Skeletal muscle tissue (tissue), 4 donors: ENCODE measurements around the gene PUM1. TPM values are rescaled to one million over a fixed set of nuclear protein-coding genes. Genes with fewer than 3 reads are reported as not detected.

Source experiments
- H3K27ac ChIP-seq: one replicate; pipeline ENCODE4 v1.7.0; 2013; ENCODE audit warnings: mild to moderate bottlenecking, low read depth, low read length, inconsistent platforms
- H3K27me3 ChIP-seq, 3 donors: one replicate each; pipeline ENCODE4 v1.7.0; 2013; ENCODE audit warnings: low read length in 3 of 3; ENCODE audit not compliant: control insufficient read depth in 3 of 3, insufficient read depth in 3 of 3
- H3K36me3 ChIP-seq, 3 donors: one replicate each; pipeline ENCODE4 v1.7.0; 2013; ENCODE audit warnings: low read length in 3 of 3; ENCODE audit not compliant: control insufficient read depth in 3 of 3, insufficient read depth in 3 of 3
- H3K4me1 ChIP-seq, 3 donors: one replicate each; pipeline ENCODE4 v1.7.0; 2013; ENCODE audit warnings: low read length in 3 of 3, mild to moderate bottlenecking in 3 of 3; ENCODE audit not compliant: control insufficient read depth in 3 of 3, insufficient read depth in 3 of 3
- H3K4me3 ChIP-seq, 3 donors: one replicate each; pipeline ENCODE4 v1.7.0; 2013; ENCODE audit warnings: low read length in 3 of 3
- H3K9ac ChIP-seq, 3 donors: one replicate each; pipeline ENCODE4 v1.7.0; 2013; ENCODE audit warnings: low read length in 3 of 3, mild to moderate bottlenecking in 3 of 3, moderate library complexity in 2 of 3, low read depth in 1 of 3
- H3K9me3 ChIP-seq, 3 donors: one replicate each; pipeline ENCODE4 v1.7.0; 2013; ENCODE audit warnings: low read length in 3 of 3; ENCODE audit not compliant: control insufficient read depth in 3 of 3
- total RNA-seq: library from RNA; depleted of rRNA; stranded (reverse); fragments of >200 nt; gene quantifications from one replicate; pipeline ENCODE4 v1.2.3, GENCODE V29; 2014
- donor health status: Osteomylitis.

The PUM1 gene
- total RNA-seq, 1 donor from 2014 or later: 68.9 TPM

GRCh38 chr1:30928789-30929134 is 136.8 kb downstream of the PUM1 start:
- no peak overlapping the region for H3K27ac ChIP-seq
- no peaks in the 10 kb centered on the region for H3K27me3 ChIP-seq
- no peaks in the 10 kb centered on the region for H3K9me3 ChIP-seq
- no peak overlapping the region for H3K4me3 ChIP-seq
- peaks cover 6 to 12% (median 7%) of the 10 kb centered on the region in 3 donors for H3K4me1 ChIP-seq
- peaks cover 11 to 16% (median 13%) of the 10 kb centered on the region in 3 donors for H3K36me3 ChIP-seq
- H3K9ac ChIP-seq: peak overlapping the region in 2 of 3 donors; percentile 1 to 21

DNA sequence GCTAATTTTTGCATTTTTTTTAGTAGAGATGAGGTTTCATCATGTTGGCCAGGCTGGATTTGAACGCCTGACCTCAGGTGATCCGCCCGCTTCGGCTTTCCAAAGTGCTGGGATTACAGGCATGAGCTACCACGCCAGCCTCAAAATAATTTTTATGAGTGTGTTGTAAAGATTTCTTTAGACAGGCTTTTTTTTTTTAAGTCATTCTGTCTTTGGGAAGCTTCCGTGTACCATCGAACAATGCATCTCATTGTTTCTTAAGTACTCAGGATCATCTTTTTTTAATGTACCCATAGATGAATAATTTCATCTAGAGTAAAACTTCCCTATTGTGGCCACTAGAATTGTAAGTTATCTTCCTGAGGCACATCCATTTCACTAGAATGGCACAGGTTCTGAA is 137.3 kb downstream of the PUM1 start:
- peaks cover 6 to 12% (median 7%) of the 10 kb centered on the region in 3 donors for H3K4me1 ChIP-seq
- no peaks in the 10 kb centered on the region for H3K27me3 ChIP-seq
- H3K4me3 ChIP-seq: no peak overlapping the region
- H3K9me3 ChIP-seq: no peaks in the 10 kb centered on the region
- H3K9ac ChIP-seq: peak overlapping the region in 1 of 3 donors; percentile 21
- H3K36me3 ChIP-seq: peaks cover 5 to 13% (median 7%) of the 10 kb centered on the region in 3 donors
- H3K27ac ChIP-seq: no peak overlapping the region

GRCh38 chr1:30927448-30927847 is 138.1 kb downstream of the PUM1 start:
- H3K36me3 ChIP-seq: peaks cover 0 to 8% (median 3%) of the 10 kb centered on the region in 3 donors
- H3K27ac ChIP-seq: no peak overlapping the region
- no peaks in the 10 kb centered on the region for H3K9me3 ChIP-seq
- no peak overlapping the region for H3K4me3 ChIP-seq
- peaks cover 6 to 12% (median 7%) of the 10 kb centered on the region in 3 donors for H3K4me1 ChIP-seq
- no peak overlapping the region for H3K9ac ChIP-seq
- no peaks in the 10 kb centered on the region for H3K27me3 ChIP-seq

DNA sequence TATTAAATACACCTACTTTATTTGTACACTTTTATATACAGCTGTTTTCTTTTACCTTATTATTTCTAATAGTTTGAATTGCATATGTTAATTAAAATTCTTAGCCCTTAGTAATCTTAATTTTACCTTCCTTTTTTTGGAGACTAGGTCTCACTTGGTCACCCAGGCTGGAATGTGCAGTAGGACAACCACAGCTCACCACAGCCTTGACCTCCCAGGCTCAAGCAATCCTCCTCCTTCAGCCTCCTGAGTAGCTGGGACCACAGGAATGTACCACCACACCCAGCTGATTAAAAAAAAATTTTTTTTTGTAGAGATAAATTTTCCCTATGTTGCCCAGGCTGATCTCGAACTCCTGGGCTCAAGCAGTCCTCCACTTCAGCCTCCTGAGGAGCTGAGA is 141.9 kb downstream of the PUM1 start:
- Histone ChIP-seq H3K36me3 (no peaks in the 10 kb centered on the region), H3K27me3 (no peaks in the 10 kb centered on the region), H3K9ac (no peak overlapping the region), H3K9me3 (no peaks in the 10 kb centered on the region), H3K4me3 (no peak overlapping the region), H3K4me1 (peaks cover 0 to 3% (median 0%) of the 10 kb centered on the region in 3 donors), H3K27ac (no peak overlapping the region)

DNA sequence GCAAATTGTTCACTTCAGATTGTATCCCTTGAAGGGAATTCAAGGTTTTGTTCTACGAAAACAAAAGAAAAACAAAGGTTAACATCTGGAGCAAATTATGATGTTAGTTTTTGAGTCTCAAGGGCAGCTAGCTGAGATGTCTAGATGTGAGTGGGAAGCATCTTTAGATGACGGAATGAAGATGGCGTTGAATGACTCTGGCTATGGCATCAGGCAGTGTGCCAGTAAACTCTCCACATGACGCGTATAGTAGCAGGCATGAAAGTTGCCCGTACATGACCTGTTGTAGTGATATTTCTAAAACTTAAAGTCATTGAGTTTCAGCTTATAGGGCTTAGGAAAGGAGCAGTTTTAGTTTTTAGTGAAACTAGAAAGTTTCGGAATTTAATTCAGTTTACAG is 144.7 kb downstream of the PUM1 start:
- Histone ChIP-seq H3K4me1 (no peaks in the 10 kb centered on the region), H3K4me3 (no peak overlapping the region), H3K9ac (no peak overlapping the region), H3K9me3 (no peaks in the 10 kb centered on the region), H3K36me3 (no peaks in the 10 kb centered on the region), H3K27me3 (no peaks in the 10 kb centered on the region), H3K27ac (no peak overlapping the region)

- Histone ChIP-seq H3K36me3 (no peaks in the 10 kb centered on the region), H3K27ac (peak overlapping the region; percentile 28), H3K4me3 (no peak overlapping the region), H3K4me1 (no peaks in the 10 kb centered on the region), H3K9me3 (no peaks in the 10 kb centered on the region), H3K27me3 (no peaks in the 10 kb centered on the region), H3K9ac (no peak overlapping the region)
Measured at GRCh38 chr1:30919025-30919881, 146.3 kb downstream of the PUM1 start.

- H3K9ac ChIP-seq: no peak overlapping the region
- H3K4me1 ChIP-seq: peaks cover 0 to under 1% (median 0%) of the 10 kb centered on the region in 3 donors
- no peaks in the 10 kb centered on the region for H3K27me3 ChIP-seq
- no peaks in the 10 kb centered on the region for H3K9me3 ChIP-seq
- H3K27ac ChIP-seq: no peak overlapping the region
- no peaks in the 10 kb centered on the region for H3K36me3 ChIP-seq
- H3K4me3 ChIP-seq: no peak overlapping the region
Measured at GRCh38 chr1:30916296-30916695, 149.2 kb downstream of the PUM1 start.

GRCh38 chr1:30915491-30916230 is 149.9 kb downstream of the PUM1 start:
- Histone ChIP-seq H3K9ac (no peak overlapping the region), H3K27me3 (no peaks in the 10 kb centered on the region), H3K9me3 (no peaks in the 10 kb centered on the region), H3K4me1 (peaks cover 0 to 3% (median 0%) of the 10 kb centered on the region in 3 donors), H3K27ac (no peak overlapping the region), H3K4me3 (no peak overlapping the region), H3K36me3 (no peaks in the 10 kb centered on the region)

GRCh38 chr1:30914931-30915330 is 150.6 kb downstream of the PUM1 start:
- Histone ChIP-seq H3K36me3 (no peaks in the 10 kb centered on the region), H3K4me3 (no peak overlapping the region), H3K27ac (no peak overlapping the region), H3K27me3 (no peaks in the 10 kb centered on the region), H3K9me3 (no peaks in the 10 kb centered on the region), H3K4me1 (peaks cover 0 to 3% (median 0%) of the 10 kb centered on the region in 3 donors), H3K9ac (no peak overlapping the region)

DNA sequence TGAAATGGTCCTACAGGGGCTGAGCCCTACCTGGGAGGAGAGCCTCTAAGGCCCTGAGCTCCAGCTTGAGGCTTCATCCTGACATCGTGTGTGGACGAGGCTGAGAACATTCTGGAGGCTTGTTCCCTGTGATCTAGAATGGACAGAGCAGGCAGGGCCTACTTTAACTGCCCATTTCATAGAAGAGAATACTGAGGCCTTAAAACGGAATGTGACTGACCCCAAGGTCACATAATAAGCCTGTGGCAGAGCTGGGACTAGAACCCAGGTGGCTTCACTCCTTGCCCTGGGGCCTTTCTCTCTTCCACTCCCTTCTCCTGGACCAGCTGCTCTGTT is 151.0 kb downstream of the PUM1 start:
- H3K4me3 ChIP-seq: no peak overlapping the region
- H3K27me3 ChIP-seq: peaks cover 0 to 2% (median under 1%) of the 10 kb centered on the region in 3 donors
- H3K9me3 ChIP-seq: no peaks in the 10 kb centered on the region
- H3K27ac ChIP-seq: no peak overlapping the region
- H3K4me1 ChIP-seq: peaks cover 0 to 3% (median under 1%) of the 10 kb centered on the region in 3 donors
- H3K36me3 ChIP-seq: no peaks in the 10 kb centered on the region
- no peak overlapping the region for H3K9ac ChIP-seq
